BJ (cell line): ENCODE results near the gene NCOA3. TPM values are rescaled to one million over a fixed set of nuclear protein-coding genes. Genes with fewer than 3 reads are reported as not detected.

Experiments used
- CTCF ChIA-PET: fragments of 350-600 bp; formaldehyde crosslinking; extraction: SDS; loops from one replicate; lab custom pipeline; 2021; ENCODE audit warnings: antibody characterized with exemption, inconsistent platforms; lab: Yijun Ruan, JAX
- POLR2A ChIA-PET: fragments of 300-600 bp; sonication (Branson Sonifier 250); formaldehyde crosslinking; extraction: SDS; loops from one replicate; lab custom pipeline; 2021; ENCODE audit warnings: antibody characterized with exemption; lab: Charles Lee
- DNase-seq: peaks from one replicate; pipeline ENCODE4 v3.0.0-alpha.2; 2011; ENCODE audit warnings: low read depth
- H3K27me3 ChIP-seq: 2 replicates; pipeline ENCODE4 v1.6.0; 2011; ENCODE audit warnings: low read length; ENCODE audit not compliant: control insufficient read depth, insufficient read depth
- H3K36me3 ChIP-seq: 2 replicates; pipeline ENCODE4 v1.5.1; 2011; ENCODE audit warnings: low read length; ENCODE audit not compliant: control insufficient read depth, insufficient read depth
- H3K4me3 ChIP-seq: 2 replicates; pipeline ENCODE4 v1.5.1; 2011; ENCODE audit warnings: low read depth, mild to moderate bottlenecking, control low read depth, low read length
- polyA plus RNA-seq: library from polyadenylated mRNA; depleted of rRNA; stranded (reverse); fragments of >200 nt; gene quantifications from 2 replicates; pipeline ENCODE4 v1.2.3, GENCODE V29; 2011
- TF ChIP-seq, protein P1 (sequence below): IDR thresholded peaks from 2 replicates; pipeline ENCODE4 v1.5.1; 2011; ENCODE audit warnings: low read depth, mild to moderate bottlenecking, control low read depth, inconsistent platforms, low read length, moderate library complexity; ENCODE audit not compliant: insufficient read depth

The NCOA3 gene
- polyA plus RNA-seq, 1 experiment, result 23.6 TPM

DNA sequence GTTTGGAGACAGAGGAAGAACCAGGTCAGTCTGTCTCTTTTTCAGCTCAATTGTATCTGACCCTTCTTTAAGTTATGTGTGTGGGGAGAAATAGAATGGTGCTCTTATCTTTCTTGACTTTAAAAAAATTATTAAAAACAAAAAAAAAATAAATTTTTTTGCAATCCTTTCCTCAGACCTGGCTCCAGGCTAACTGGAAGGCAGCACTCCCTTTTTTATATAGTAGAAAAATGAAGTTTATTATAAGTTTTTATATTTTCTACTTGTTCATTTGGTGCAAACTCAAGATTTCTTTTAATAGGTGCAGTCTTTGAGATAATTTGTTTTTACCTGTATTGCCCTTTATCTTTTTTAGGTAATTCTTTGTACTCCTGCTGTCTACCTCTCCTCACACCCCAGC lies 153.9 kb downstream of the NCOA3 start:
- Histone ChIP-seq H3K27me3 (no peaks in the 10 kb centered on the region), H3K4me3 (no peak overlapping the region), H3K36me3 (peaks cover 6% of the 10 kb centered on the region)
- TF ChIP-seq, protein P1, sequence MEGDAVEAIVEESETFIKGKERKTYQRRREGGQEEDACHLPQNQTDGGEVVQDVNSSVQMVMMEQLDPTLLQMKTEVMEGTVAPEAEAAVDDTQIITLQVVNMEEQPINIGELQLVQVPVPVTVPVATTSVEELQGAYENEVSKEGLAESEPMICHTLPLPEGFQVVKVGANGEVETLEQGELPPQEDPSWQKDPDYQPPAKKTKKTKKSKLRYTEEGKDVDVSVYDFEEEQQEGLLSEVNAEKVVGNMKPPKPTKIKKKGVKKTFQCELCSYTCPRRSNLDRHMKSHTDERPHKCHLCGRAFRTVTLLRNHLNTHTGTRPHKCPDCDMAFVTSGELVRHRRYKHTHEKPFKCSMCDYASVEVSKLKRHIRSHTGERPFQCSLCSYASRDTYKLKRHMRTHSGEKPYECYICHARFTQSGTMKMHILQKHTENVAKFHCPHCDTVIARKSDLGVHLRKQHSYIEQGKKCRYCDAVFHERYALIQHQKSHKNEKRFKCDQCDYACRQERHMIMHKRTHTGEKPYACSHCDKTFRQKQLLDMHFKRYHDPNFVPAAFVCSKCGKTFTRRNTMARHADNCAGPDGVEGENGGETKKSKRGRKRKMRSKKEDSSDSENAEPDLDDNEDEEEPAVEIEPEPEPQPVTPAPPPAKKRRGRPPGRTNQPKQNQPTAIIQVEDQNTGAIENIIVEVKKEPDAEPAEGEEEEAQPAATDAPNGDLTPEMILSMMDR, result no peak
- POLR2A ChIA-PET, result no interaction called here
- DNase-seq, result no peak
- CTCF ChIA-PET, result no interaction called here

DNA sequence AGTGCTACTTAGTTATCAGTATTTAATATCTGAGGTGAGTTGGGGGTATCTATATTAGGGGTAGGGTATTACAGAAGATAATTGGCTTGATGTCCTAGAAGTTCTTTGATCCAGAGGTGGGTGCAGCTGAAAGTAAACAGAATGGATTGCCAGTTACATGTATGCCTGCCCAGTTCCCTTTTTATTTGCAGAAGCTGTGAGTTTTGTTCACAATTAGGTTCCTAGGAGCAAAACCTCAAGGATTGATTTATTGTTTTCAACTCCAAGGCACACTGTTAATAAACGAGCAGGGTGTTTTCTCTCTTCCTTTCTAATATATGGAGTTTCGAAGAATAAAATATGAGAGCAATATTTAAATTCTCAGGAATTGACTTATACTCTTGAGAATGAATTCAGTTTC lies 154.6 kb downstream of the NCOA3 start:
- Histone ChIP-seq H3K27me3 (no peaks in the 10 kb centered on the region), H3K36me3 (peaks cover 4% of the 10 kb centered on the region), H3K4me3 (no peak overlapping the region)
- TF ChIP-seq, protein P1, result no peak
- no peak for DNase-seq
- ChIA-PET CTCF (no interaction called here), POLR2A (no interaction called here)

DNA sequence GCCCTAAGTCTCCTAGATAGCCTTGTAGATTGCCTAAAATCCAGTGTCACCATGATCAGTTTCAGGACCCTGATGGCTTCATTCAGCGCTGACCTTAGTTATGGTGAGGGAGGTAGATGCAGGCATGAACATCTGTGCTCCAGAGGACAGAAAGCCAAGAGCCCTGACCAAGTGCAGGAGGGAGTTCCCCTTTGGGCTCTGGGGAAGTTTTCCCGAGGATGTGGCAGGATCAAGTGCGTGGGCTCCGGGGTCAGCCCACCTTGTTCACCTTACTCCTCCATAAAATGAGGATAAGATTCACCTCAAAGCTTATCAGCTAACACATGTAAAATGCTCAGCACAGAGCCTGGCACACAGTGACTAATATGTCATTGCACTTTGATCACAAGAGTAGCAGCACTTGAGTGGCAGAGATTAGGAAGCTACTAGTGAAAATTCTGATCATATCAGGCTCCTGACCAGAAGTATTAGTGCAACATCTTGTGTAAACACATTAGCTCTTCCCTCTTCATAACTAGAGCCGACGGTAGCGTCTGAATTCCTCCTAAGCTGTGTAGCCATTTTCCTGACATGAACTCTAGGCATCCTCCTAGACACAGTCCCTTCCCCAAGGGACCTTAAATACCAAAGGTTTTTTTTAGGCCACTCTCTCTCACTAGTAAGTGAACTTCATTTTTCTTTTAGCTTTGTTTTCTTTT lies 158.4 kb downstream of the NCOA3 start:
- ChIA-PET POLR2A (no interaction called here), CTCF (interaction anchor here (1.1 to 8.4 kb wide), 4 partner anchors 11 to 960 kb away, joined by 3 to 163 read pairs (median 21); partner anchors contain the start of gene SULF2)
- Histone ChIP-seq H3K4me3 (no peak overlapping the region), H3K27me3 (no peaks in the 10 kb centered on the region), H3K36me3 (peaks cover 12% of the 10 kb centered on the region)
- DNase-seq, result no peak
- TF ChIP-seq, protein P1, result no peak

DNA sequence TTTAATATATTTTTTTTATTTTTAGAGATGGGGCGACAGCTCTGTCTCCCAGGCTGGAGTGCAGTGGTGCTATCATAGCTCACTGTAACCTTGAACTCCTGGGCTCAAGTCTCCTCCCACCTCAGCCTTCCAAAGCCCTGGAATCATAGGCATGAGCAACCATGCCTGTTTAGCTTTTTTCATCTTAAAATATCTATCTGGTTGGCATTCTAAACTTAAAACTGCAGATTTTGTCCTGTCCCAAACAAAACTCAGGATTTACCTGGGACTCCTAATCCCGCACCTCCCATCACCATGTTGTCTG lies 158.9 kb downstream of the NCOA3 start:
- TF ChIP-seq, protein P1, result no peak
- no peak for DNase-seq
- Histone ChIP-seq H3K36me3 (peaks cover 13% of the 10 kb centered on the region), H3K27me3 (no peaks in the 10 kb centered on the region), H3K4me3 (no peak overlapping the region)
- ChIA-PET CTCF (interaction anchor here (1.1 to 8.4 kb wide), 4 partner anchors 12 to 959 kb away, joined by 3 to 163 read pairs (median 21); partner anchors contain the start of gene SULF2), POLR2A (no interaction called here)

DNA sequence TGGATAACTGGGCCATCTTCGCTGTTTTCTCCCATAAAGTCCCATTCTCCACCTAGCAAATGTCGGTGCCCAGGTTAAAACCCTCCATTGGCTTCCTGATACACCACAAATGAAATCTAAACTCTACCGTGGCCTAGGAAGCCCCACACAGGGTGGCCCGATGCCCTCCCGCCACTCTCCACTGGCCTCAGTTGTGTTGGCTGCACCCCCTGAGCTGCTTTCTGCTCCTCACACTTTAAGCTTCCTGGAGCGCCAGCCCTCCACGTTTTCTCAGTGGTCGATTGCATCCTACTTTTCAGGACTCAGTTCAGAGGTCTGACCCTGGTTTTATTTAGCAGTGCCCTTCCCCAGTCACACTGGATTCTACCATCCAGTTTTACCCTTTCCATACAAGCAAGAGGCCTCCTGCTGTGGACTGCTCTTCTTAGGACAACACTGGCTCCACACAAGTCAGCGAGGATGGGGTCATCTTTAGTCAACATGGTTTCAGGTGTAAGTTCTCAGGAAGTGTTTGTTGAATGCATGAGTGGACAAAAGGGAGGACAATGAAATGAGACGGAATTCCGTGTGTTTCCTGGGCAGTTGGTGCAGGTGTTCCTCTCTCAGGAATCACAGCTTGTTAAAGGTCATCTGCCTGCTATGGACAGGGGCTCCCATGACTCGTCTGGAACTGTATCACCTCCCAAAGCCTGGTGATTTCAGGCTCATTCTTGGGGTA lies 159.5 kb downstream of the NCOA3 start:
- Histone ChIP-seq H3K4me3 (no peak overlapping the region), H3K27me3 (no peaks in the 10 kb centered on the region), H3K36me3 (peaks cover 14% of the 10 kb centered on the region)
- no peak for DNase-seq
- POLR2A ChIA-PET, result no interaction called here
- CTCF ChIA-PET, result interaction anchor here (0.6 to 8.4 kb wide), 5 partner anchors 12 to 959 kb away, joined by 3 to 163 read pairs (median 34); partner anchors contain the start of gene SULF2
- TF ChIP-seq, protein P1, result no peak
